Adrenal gland (tissue), 5 donors: ENCODE results near the gene GPBAR1.

Source experiments
- CTCF ChIP-seq, 6 experiments: fragments of 450-650 bp in 4 of 6; fragments of 200-600 bp in 2 of 6; sonication (generic) in 1 of 6; IDR thresholded peaks; 1 replicate in 5 of 6; 2 replicates in 1 of 6; pipeline versions ENCODE4 v1.5.1 to v1.8.0; 2016 to 2021; ENCODE audit warnings: antibody characterized with exemption in 6 of 6, mild to moderate bottlenecking in 2 of 6, moderate library complexity in 1 of 6
- POLR2A ChIP-seq, 2 donors: fragments of 450-650 bp; IDR thresholded peaks; one replicate each; pipeline ENCODE4 v1.6.1; 2017; ENCODE audit warnings: antibody characterized with exemption in 2 of 2, mild to moderate bottlenecking in 2 of 2, moderate library complexity in 1 of 2
- donor health status: DM: no; HTN: no; CAD: no.

- no peak for TF ChIP-seq CTCF (IDR thresholded peaks at IDR 0.05)
- peak in 1 of 2 donors; percentile 8 for TF ChIP-seq POLR2A (IDR thresholded peaks at IDR 0.05)
Observed at GRCh38 chr2:218281449-218281848, 20.6 kb downstream of the GPBAR1 start.
